Measurements from ENCODE around the gene MID1IP1.

The MID1IP1 gene

GRCh38 chrX:38817004-38817703, 15.9 kb downstream of the MID1IP1 start:
- DNase-seq: no peak

GRCh38 chrX:38819163-38819562, 17.9 kb downstream of the MID1IP1 start:
- DNase-seq: no peak

DNA sequence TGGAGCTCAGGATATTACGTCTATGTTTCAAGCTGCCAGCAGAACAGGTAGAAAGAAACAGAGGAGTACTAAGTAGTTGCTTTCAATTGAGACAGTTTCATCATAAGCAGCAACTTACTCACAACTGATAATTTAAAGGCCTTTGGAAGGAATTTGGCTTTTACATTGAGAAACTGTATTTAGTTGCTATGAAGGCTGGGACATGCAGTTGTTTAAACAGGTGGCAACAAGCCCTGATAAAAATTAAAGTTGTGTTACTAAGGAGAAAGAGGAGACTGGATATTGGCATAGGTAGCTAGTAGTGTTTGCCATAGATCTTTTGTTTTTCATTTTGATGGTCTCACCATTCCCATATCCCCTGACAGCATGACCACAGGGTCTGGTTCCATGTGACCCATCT, 18.4 kb downstream of the MID1IP1 start:
- DNase-seq: no peak

GRCh38 chrX:38820751-38821150, 19.5 kb downstream of the MID1IP1 start:
- DNase-seq: no peak

- DNase-seq: no peak
Measured at GRCh38 chrX:38824176-38824575, 22.9 kb downstream of the MID1IP1 start.

- no peak for DNase-seq
Measured at GRCh38 chrX:38831949-38832348, 30.7 kb downstream of the MID1IP1 start.

DNA sequence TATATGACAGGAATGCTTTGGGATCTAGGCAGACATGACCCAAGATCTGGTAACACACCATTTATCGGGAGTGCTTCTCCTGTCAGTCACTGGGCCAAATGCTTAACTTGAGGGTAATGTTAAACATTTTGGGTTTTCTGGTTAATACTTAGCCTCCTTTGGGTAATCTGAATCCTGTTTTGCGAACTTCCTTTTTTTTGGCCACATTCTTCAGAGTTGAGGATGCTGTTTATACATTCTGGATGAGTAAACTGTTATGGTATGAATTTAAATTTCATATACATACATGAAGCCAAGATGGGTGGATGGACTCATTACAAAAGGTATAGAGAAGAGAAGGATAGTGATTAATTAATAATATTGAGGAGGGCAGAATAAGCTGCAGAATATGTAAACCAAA, 36.1 kb downstream of the MID1IP1 start:
- no peak for DNase-seq

GRCh38 chrX:38839277-38839676, 38.0 kb downstream of the MID1IP1 start:
- no peak for DNase-seq

- DNase-seq: no peak
Measured at GRCh38 chrX:38839944-38840343, 38.7 kb downstream of the MID1IP1 start.

GRCh38 chrX:38841750-38842149, 40.5 kb downstream of the MID1IP1 start:
- DNase-seq: no peak

DNA sequence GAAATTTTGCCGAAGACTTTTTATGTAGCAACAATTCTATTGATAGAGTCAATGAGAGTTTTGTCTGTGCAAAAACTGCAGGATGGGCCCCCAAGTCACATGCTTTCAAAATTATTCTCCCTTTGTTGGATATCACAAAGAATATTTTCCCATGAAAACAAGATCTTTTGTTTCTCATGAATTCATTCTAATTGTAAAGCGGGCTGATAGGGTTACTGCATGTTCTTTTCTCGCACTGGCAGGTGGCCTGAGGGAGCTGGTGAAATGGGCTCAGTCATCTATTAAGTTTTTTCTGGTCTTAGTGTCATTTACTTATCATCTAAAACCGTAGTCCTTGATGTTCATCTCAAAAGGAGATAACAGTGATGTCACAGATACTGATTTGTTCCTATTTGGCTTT, 44.2 kb downstream of the MID1IP1 start:
- DNase-seq: no peak

DNA sequence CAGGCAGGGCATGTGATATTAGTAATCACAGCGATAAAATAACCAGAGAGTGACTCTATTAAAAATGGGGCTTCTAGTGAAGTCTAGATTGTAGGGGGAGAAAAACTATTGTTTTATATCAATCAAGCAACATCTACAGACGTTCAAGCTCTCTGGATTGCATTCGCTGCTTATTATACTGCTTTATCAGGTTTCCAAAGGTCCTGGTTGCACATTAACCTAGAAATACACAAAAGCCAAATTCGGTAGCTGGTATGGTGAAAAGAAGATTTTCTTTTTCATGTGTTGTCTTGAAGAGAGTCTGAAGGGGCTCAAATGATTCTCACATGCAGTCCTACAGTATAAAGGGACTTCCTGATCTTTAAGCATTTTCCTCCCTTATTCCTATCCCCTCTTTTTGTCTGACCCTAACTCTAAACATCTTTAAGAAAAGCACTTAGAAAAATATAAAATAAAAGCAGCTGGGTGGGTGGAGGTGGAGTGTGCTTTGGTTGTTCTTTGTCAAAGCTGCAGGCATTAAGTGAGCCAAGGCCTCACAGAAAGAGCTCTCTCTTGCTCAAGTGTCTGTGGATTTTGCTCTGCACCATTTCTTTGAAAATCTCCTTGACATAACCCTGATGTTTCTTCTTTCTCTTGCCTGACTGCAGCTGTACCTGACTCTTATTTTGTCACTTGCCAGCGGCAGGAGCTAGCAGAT, 46.1 kb downstream of the MID1IP1 start:
- no peak for DNase-seq

DNA sequence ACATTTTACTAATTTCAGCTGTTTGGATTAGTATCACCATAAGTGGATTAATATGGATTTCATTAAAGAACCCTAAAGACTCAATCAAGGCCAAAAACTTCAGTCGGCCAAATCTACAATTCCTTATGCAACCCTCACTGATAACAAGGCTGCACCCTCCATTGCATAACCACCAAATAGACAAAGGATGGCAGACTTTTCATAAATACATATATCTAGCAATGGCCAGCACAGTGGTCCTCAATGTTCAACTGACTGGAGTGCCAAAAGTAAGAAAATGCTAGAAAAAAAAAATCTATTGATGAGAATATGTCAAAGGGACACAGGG, 46.6 kb downstream of the MID1IP1 start:
- DNase-seq: no peak

GRCh38 chrX:38848671-38849455, 47.6 kb downstream of the MID1IP1 start:
- DNase-seq: no peak

GRCh38 chrX:38850807-38851544, 49.7 kb downstream of the MID1IP1 start:
- no peak for DNase-seq

- no peak for DNase-seq
Measured at GRCh38 chrX:38854305-38854704, 53.0 kb downstream of the MID1IP1 start.

All from retina (tissue), 1 donor.